LoVo (cell line): ENCODE data around the gene DZIP1L.

Experiments used
- DNase-seq: peaks from one replicate; pipeline ENCODE4 v3.0.0-alpha.2; 2016; ENCODE audit warnings: low spot score

The DZIP1L gene

GRCh38 chr3:138034918-138035317 is 80.5 kb downstream of the DZIP1L start:
- no peak for DNase-seq

- DNase-seq, result no peak
Measured at GRCh38 chr3:138033202-138033691, 82.2 kb downstream of the DZIP1L start.

DNA sequence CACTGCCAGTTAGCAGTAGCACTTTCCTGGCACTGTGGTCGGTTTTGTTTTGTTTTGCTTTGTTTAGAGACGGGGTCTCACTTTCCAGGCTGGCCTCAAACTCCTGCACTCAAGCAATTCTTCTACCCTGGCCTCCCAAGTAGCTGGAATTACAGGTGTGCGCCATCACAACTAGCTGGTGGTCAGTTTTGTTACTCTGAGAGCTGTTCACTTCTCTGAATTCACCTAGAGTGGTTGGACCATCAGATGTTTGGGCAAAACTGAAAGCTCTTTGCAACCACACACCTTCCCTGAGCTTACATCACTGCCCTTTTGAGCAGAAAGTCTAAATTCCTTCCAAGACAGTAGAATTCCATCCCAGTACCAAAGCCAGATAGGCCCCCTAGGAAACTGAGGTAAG is 82.8 kb downstream of the DZIP1L start:
- no peak for DNase-seq

DNA sequence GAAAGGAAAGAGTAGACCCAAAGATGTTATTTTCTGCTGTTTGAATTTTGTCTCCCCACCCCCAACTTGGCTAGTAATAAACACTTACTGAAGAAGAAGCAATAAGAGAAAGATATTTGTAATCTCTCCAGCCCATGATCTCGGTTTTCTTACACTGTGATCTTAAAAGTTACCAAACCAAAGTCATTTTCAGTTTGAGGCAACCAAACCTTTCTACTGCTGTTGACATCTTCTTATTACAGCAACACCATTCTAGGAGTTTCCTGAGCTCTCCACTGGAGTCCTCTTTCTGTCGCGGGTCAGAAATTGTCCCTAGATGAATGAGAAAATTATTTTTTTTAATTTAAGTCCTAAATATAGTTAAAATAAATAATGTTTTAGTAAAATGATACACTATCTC is 83.9 kb downstream of the DZIP1L start:
- DNase-seq, result no peak

DNA sequence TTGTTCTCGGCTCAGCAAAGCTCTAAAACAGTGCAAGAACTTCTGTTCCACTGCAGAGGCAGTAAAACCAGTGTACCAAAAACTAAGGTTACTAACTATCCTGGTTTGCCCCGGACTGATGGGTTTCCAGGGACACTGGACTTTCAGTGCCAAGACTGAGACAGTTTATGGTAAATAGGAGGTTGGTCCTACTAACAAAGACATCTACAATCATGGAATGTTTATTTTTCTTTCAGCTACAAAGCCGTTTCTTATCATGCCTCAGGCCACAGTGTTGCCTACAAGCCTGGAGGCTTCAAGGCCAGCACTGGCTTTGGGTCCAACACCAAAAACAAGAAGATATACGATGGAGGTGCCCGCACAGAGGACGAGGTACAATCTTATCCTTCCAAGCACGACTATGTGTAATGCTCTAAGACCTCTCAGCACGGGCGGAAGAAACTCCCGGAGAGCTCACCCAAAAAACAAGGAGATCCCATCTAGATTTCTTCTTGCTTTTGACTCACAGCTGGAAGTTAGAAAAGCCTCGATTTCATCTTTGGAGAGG is 84.6 kb downstream of the DZIP1L start:
- no peak for DNase-seq

- DNase-seq, result no peak
Measured at GRCh38 chr3:138027821-138028220, 87.6 kb downstream of the DZIP1L start.

GRCh38 chr3:138025553-138025952 is 89.9 kb downstream of the DZIP1L start:
- no peak for DNase-seq

GRCh38 chr3:138023754-138024153 is 91.7 kb downstream of the DZIP1L start:
- DNase-seq, result no peak

GRCh38 chr3:138019281-138020069 is 95.9 kb downstream of the DZIP1L start:
- DNase-seq, result no peak

DNA sequence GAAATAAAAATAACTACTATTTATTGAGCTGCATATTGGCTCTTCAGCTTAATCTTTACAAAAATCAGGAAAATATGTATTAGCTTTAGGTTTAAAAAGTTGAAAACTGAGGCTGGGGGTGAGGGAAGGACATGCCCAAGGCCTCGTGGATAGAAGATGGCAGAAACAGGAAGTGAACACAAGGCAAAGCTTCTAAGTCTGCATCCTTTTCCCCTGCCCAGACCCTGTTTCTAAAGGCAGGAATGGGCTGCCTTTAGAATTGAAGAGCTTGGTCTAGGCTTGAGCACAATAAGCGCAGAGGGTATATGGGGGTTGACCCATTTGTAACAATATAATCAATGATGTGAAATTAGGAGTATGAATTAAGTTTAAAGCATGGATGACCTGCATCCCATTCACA is 99.3 kb downstream of the DZIP1L start:
- DNase-seq, result no peak

DNA sequence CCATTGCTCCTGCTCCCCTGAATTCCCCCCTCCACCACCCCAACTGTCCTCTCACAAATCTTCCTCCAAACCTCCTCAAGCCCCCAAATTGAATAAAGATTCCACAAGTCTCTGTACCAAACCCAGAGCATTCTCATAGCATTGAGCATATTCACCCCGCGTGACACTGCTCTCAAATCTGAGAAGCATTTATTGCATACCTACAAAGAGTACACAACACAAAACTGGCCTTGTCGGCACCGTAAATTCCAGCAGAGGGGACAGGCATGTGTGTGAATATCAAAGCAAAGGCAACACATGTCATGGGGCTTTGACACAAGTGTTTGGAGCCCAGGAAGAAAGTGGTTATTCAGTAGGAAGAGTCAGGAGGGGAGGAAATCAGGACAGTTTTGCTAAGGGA is 102.9 kb downstream of the DZIP1L start:
- DNase-seq, result no peak
